GM06990 (cell line): Measurements from ENCODE around the gene GGT1.

Experiments
- DNase-seq: peaks from one replicate; pipeline ENCODE4 v3.0.0-alpha.2; 2011; ENCODE audit not compliant: insufficient read length; ENCODE audit errors: extremely low read depth
- H3K27me3 ChIP-seq: replicated peaks from 2 replicates; pipeline ENCODE4 v1.6.0; 2011; ENCODE audit warnings: low read length; ENCODE audit not compliant: control insufficient read depth, insufficient read depth
- H3K36me3 ChIP-seq: 2 replicates; pipeline ENCODE4 v1.5.1; 2011; ENCODE audit warnings: low read length; ENCODE audit not compliant: control insufficient read depth, insufficient read depth
- H3K4me3 ChIP-seq: replicated peaks from 2 replicates; pipeline ENCODE4 v1.5.1; 2011; ENCODE audit warnings: low read depth, mild to moderate bottlenecking, control low read depth, low read length
- CTCF ChIP-seq: IDR thresholded peaks from 2 replicates; pipeline ENCODE4 v1.5.1; 2011; ENCODE audit warnings: low read length, control low read depth, mild to moderate bottlenecking, inconsistent platforms; ENCODE audit not compliant: insufficient read depth, poor library complexity, severe bottlenecking

GGT1 gene

GRCh38 chr22:24582056-24582814 is 20.8 kb upstream of the GGT1 start:
- no peak for DNase-seq
- no peaks in the 10 kb centered on the region for H3K27me3 ChIP-seq
- TF ChIP-seq CTCF: no peak

GRCh38 chr22:24583221-24584165 is 19.5 kb upstream of the GGT1 start:
- no peak for DNase-seq

More at GRCh38 chr22:24582056-24582814, 20.8 kb upstream of the GGT1 start:
- H3K36me3 ChIP-seq: no peaks in the 10 kb centered on the region; the same call in 1 of the 2 replicates
- H3K4me3 ChIP-seq: no peak overlapping the region

GRCh38 chr22:24584166-24584790 is 18.7 kb upstream of the GGT1 start:
- no peak overlapping the region for H3K4me3 ChIP-seq
- no peak for TF ChIP-seq CTCF
- H3K36me3 ChIP-seq: no peaks in the 10 kb centered on the region
- no peak for DNase-seq
- H3K27me3 ChIP-seq: no peaks in the 10 kb centered on the region

More at GRCh38 chr22:24583221-24584165, 19.5 kb upstream of the GGT1 start:
- Histone ChIP-seq H3K36me3 (no peaks in the 10 kb centered on the region), H3K27me3 (no peaks in the 10 kb centered on the region), H3K4me3 (no peak overlapping the region)
- no peak for TF ChIP-seq CTCF

- TF ChIP-seq CTCF: no peak
- no peak for DNase-seq
Observed at GRCh38 chr22:24584871-24585411, 18.1 kb upstream of the GGT1 start.

GRCh38 chr22:24585461-24585860 is 17.5 kb upstream of the GGT1 start:
- TF ChIP-seq CTCF: no peak
- Histone ChIP-seq H3K4me3 (no peak overlapping the region), H3K27me3 (no peaks in the 10 kb centered on the region), H3K36me3 (no peaks in the 10 kb centered on the region)
- DNase-seq: no peak

More at GRCh38 chr22:24584871-24585411, 18.1 kb upstream of the GGT1 start:
- no peak overlapping the region for H3K4me3 ChIP-seq
- no peaks in the 10 kb centered on the region for H3K27me3 ChIP-seq
- H3K36me3 ChIP-seq: no peaks in the 10 kb centered on the region
